Measurements from ENCODE around the gene THEM5. TPM values are rescaled to one million over a fixed set of nuclear protein-coding genes. Genes with fewer than 3 reads are reported as not detected.
"Not testable (repeated sequence)": the region's sequence is repeated elsewhere in the genome, so short reads cannot be mapped to it uniquely, and the experiment has no call there.

The THEM5 gene
- total RNA-seq, 1 donor from 2014 or later = not detected

DNA sequence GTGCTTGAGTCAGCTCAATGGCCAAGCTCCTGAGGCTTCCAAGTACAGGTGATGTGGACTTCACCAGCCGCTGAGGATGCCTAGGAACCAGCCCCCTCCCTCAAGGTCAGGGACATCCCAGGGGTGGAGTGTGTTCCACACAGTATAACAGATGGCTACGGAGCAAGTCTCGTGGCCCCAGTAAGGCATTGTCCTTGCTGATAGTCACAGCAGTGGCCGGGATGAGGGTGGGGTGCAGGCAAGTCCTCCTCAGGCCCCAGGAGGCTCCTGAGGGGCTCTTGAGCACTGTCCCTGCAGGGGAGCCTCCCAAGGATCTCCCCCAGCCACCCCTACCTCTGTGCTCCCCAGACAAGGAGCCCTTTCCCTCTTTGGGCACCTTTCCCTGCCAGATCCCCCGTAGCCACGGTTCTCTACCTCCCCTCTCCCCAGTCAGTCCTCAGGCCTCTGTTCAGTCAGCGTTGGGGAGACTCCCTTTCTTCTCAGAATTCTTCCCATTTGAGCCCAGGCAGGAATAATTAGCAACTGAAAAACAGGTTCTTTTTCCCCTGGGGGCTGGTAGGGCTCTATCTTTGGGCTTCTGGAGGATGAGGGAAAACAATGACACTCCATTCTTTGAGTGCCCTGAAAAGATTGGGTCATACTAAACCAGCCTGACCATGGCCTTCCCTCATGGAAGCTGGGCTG is 7.1 kb upstream of the THEM5 start:
- no peak for DNase-seq (ENCODE audit: low spot score)
- H3K4me1 Mint-ChIP-seq (ENCODE audit: low read depth) = peaks cover 1% of the 10 kb centered on the region
- H3K27ac Mint-ChIP-seq = no peak overlapping the region
- no peak overlapping the region for H3K4me3 Mint-ChIP-seq (ENCODE audit: low read depth)
- H3K36me3 Mint-ChIP-seq (ENCODE audit: low read depth) = no peaks in the 10 kb centered on the region
- intact Hi-C loops (cut with micrococcal nuclease) = no loop called here
- no peaks in the 10 kb centered on the region for H3K9me3 Mint-ChIP-seq
- no peaks in the 10 kb centered on the region for H3K27me3 Mint-ChIP-seq (ENCODE audit: low read depth)

DNA sequence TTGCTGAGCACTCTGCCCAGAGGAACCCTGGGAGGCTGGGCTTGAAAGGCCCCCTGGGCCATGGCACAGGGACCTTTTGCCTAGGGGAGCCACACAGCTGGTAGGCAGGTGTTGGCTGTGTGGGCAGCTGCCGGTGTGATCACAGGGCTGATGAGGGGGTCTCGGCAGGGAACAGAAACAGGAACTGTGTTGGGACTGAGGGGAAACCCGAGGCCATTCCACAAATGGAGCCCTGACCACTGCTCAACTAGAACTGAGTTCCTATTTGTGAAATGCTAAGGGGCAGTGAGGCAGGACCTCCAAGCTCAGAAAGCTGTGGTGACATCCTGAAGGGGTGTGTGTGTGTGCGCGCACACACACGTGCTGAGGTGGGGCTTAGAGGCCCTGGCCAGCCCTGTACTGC is 6.4 kb upstream of the THEM5 start:
- Mint-ChIP-seq H3K4me1 (ENCODE audit: low read depth) (peaks cover 1% of the 10 kb centered on the region), H3K4me3 (ENCODE audit: low read depth) (no peak overlapping the region), H3K27me3 (ENCODE audit: low read depth) (no peaks in the 10 kb centered on the region), H3K9me3 (no peaks in the 10 kb centered on the region), H3K36me3 (ENCODE audit: low read depth) (no peaks in the 10 kb centered on the region), H3K27ac (no peak overlapping the region)
- DNase-seq (ENCODE audit: low spot score) = no peak
- intact Hi-C loops (cut with micrococcal nuclease) = no loop called here

DNA sequence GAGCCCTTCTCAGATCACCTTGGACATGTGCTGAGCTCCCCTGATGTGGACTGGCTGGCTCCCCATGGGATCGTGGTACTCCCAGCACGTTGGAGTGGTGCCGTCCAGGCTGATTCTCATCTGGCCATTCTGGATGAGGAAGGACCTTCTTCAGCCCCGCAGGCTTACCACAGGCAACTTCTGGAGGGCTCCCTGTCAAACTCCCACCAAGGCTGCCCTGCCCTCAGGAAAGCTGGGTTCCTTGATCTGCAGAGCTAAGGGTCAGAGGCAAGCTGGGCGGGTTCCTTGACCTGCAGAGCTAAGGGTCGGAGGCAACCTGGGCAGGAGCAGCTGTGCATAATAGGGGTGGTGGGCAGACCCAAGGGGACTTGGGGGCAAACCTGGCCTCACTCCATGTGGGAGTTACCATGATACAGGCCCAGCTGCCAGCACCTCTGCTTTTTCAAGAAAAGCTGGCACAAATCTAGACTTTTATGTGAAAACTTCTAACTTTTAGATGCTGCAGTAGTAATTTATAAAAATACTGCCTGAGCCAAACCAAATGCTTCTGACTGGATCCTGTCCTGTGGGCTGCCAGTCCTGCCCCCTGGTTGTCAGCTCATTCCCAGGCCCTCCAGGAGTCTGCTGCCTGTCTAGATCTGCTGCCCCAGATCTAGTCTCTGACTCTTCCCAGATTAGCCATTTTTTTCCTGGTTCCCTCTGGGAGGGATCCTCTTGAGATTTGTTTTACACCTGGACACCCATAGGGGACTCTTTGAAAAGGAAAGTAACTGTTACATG is 5.6 kb upstream of the THEM5 start:
- intact Hi-C loops (cut with micrococcal nuclease) = no loop called here
- H3K36me3 Mint-ChIP-seq (ENCODE audit: low read depth) = no peaks in the 10 kb centered on the region
- H3K27me3 Mint-ChIP-seq (ENCODE audit: low read depth) = no peaks in the 10 kb centered on the region
- DNase-seq (ENCODE audit: low spot score) = no peak
- peaks cover 1% of the 10 kb centered on the region for H3K4me1 Mint-ChIP-seq (ENCODE audit: low read depth)
- no peak overlapping the region for H3K4me3 Mint-ChIP-seq (ENCODE audit: low read depth)
- no peak overlapping the region for H3K27ac Mint-ChIP-seq
- H3K9me3 Mint-ChIP-seq = no peaks in the 10 kb centered on the region

DNA sequence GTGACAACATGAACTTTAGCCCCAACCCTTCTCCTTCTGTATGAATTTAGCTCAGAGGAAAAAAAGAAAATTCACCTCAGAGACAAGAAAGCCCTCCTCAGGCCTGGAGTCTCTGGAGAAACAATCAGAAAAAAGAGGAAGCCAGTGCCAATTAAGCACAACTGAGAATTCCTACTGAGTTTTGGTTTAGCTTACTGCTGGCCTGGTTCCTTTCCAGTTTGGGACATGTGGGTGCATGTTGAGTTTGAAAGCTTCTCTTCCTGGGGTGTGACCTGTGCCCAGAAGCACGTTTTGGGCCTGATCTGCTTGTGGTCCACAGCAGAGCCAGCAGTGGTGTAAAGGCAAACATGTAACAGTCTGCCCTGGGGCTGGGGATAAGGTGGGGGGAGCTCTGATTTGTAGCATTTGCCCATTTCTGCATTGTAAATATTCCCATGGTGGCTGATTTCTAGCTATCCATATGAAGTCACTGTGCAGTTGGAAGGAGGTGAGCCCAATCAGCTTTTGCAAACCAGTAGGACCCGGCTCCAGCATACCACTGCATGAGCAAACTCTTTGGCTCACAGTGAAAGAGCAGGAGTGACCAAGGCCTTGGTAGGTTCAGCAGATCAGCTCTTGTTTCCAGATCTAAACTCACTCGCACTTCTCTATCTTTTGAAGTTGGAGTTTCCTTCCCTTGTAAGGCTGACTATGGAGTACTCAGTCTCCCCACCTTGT is 4.7 kb upstream of the THEM5 start:
- Mint-ChIP-seq H3K27me3 (ENCODE audit: low read depth) (no peaks in the 10 kb centered on the region), H3K9me3 (no peaks in the 10 kb centered on the region), H3K4me3 (ENCODE audit: low read depth) (no peak overlapping the region), H3K27ac (no peak overlapping the region), H3K36me3 (ENCODE audit: low read depth) (no peaks in the 10 kb centered on the region), H3K4me1 (ENCODE audit: low read depth) (peaks cover 1% of the 10 kb centered on the region)
- no peak for DNase-seq (ENCODE audit: low spot score)
- intact Hi-C loops (cut with micrococcal nuclease) = no loop called here

DNA sequence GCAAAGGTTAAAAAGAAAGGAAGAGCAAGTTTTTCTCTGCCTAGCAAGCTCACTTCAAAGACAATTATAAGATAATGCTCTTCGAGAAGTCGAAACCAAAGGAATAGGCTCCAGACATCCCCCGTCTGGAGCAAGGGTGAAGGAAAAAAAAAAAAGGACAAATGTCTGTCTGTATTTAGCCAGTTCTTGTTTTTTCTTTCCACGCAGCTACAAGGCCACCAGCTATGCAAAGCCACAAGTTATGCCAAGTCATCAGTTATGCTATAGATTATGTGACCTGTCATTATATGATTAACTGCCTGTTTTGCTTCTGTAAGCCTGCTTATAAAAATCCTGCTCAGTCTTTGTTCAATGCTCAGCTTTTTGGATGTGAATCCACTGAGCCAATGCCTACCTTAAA is 2.4 kb upstream of the THEM5 start:
- no peak for DNase-seq (ENCODE audit: low spot score)
- intact Hi-C loops (cut with micrococcal nuclease) = no loop called here
- H3K4me1 Mint-ChIP-seq (ENCODE audit: low read depth) = peaks cover 1% of the 10 kb centered on the region
- H3K9me3 Mint-ChIP-seq = no peaks in the 10 kb centered on the region
- H3K36me3 Mint-ChIP-seq (ENCODE audit: low read depth) = no peaks in the 10 kb centered on the region
- H3K27ac Mint-ChIP-seq = no peak overlapping the region
- no peaks in the 10 kb centered on the region for H3K27me3 Mint-ChIP-seq (ENCODE audit: low read depth)
- H3K4me3 Mint-ChIP-seq (ENCODE audit: low read depth) = no peak overlapping the region

DNA sequence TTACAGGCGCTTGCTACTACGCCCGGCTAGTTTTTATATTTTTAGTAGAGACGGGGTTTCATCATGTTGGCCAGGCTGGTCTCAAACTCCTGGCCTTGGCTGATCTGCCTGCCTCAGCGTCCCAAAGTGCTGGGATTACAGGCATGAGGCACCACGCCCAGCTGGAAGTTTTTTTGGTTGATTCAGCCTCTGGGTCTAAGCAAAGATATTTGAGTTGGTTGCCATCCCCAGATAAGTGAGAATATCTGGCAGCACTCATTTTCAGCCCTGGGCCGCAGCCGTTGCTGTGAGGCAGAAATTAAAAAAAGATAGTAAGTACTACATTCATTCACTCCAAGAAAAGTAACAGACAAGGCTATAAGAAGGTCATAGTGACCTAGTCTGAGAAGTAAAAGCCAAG is 2.0 kb upstream of the THEM5 start:
- not testable (repeated sequence) for H3K9me3 Mint-ChIP-seq

DNA sequence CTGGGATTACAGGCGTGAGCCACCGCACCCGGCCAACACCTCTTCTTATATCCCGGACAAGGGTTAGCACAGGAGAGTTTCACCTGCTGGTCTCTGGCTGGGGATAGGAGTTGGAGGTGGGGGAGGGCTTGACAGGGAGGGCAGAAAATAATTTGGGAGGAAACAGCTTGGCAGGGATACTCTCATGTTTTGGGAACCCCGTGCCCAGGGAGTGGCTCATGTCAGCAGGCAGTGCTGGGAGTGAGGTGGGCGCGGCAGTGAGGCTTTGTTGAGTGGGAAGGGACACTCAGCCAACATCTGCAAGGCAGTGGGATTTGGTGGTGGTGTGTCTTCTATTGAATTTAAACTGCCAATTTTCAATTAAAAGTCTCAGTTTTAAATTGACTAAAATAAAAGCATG is 1.1 kb upstream of the THEM5 start:
- Mint-ChIP-seq H3K4me1 (ENCODE audit: low read depth) (peaks cover 3% of the 10 kb centered on the region), H3K36me3 (ENCODE audit: low read depth) (no peaks in the 10 kb centered on the region), H3K27ac (no peak overlapping the region), H3K27me3 (ENCODE audit: low read depth) (no peaks in the 10 kb centered on the region), H3K9me3 (no peaks in the 10 kb centered on the region), H3K4me3 (ENCODE audit: low read depth) (no peak overlapping the region)
- no peak for DNase-seq (ENCODE audit: low spot score)
- intact Hi-C loops (cut with micrococcal nuclease) = no loop called here

More for the DNA sequence above, 2.0 kb upstream of the THEM5 start:
- H3K4me3 Mint-ChIP-seq (ENCODE audit: low read depth); H3K27ac Mint-ChIP-seq; H3K36me3 Mint-ChIP-seq (ENCODE audit: low read depth); H3K27me3 Mint-ChIP-seq (ENCODE audit: low read depth); DNase-seq (ENCODE audit: low spot score); H3K4me1 Mint-ChIP-seq (ENCODE audit: low read depth); intact Hi-C loops (cut with micrococcal nuclease): not testable (repeated sequence)

DNA sequence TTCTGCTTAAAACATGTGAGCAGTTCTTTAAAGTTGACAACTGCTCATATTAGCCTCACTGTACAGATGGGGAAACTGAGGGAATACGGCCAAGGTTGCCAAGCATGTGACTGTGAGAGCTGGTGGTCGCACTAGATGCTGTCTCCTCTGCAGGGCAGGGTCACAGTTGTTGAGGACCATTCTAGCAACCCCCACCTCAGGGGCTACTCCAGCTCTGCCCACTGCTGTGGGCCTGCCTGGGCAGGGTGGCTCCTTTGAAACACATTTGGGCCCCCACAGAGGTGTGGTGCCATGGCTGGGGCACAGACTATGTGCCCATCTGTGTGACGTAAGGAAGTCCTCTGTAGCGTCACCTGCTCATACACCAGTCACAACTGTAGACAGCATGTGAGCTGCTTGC is 779 bp downstream of the THEM5 start:
- Mint-ChIP-seq H3K27me3 (ENCODE audit: low read depth) (no peaks in the 10 kb centered on the region), H3K4me3 (ENCODE audit: low read depth) (no peak overlapping the region), H3K27ac (no peak overlapping the region), H3K36me3 (ENCODE audit: low read depth) (peaks cover 8% of the 10 kb centered on the region), H3K4me1 (ENCODE audit: low read depth) (peaks cover 11% of the 10 kb centered on the region), H3K9me3 (no peaks in the 10 kb centered on the region)
- DNase-seq (ENCODE audit: low spot score) = no peak
- intact Hi-C loops (cut with micrococcal nuclease) = no loop called here

DNA sequence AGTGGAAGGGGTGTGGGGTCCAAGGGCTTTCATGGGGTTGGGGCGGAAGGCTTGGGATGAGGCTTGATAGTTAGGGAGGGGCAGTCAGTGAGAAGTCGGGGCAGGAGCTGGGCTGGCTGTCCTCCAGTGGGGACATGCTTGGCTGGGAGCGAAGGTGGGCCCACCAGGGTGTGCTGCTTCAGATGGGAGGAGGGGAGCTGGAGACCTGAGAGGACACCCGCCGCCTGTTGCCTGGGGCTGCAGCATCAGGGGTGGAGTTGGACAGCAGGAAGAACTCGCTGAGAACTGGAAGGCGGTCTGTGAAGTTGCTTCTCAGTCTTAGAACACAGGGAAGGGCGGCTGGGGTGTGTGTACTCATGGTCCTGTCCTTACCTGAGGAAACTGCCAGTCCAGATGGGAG is 1.6 kb downstream of the THEM5 start:
- Mint-ChIP-seq H3K4me1 (ENCODE audit: low read depth) (peaks cover 11% of the 10 kb centered on the region), H3K36me3 (ENCODE audit: low read depth) (peaks cover 8% of the 10 kb centered on the region), H3K27me3 (ENCODE audit: low read depth) (no peaks in the 10 kb centered on the region), H3K4me3 (ENCODE audit: low read depth) (no peak overlapping the region), H3K9me3 (no peaks in the 10 kb centered on the region), H3K27ac (no peak overlapping the region)
- intact Hi-C loops (cut with micrococcal nuclease) = no loop called here
- no peak for DNase-seq (ENCODE audit: low spot score)

DNA sequence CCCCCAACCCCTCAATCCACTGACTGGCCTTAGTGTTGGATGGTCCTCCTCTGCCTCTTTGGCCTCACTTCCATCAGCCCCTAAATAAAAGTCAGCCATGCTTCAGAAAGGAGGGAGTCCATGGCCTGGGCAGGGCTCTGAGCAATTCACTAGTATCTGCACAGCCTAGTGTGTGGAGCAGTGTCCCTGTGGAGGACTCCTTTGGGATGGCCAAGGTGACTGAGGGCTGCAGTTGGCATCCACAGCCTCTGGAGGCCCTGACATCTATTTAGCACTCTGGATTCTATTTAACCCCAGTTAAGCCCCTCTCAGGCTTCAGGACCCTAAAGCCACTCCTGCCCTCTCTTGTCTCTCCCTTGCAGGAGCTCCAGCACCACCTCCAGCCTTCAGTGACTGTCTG is 3.6 kb downstream of the THEM5 start:
- H3K27ac Mint-ChIP-seq = peak overlapping the region; percentile 82
- no peaks in the 10 kb centered on the region for H3K27me3 Mint-ChIP-seq (ENCODE audit: low read depth)
- DNase-seq (ENCODE audit: low spot score) = no peak
- intact Hi-C loops (cut with micrococcal nuclease) = loop anchor here (10.0 kb wide), 1 partner anchor 55 kb away; the partner anchor contains the start of gene THEM4
- H3K4me1 Mint-ChIP-seq (ENCODE audit: low read depth) = peaks cover 21% of the 10 kb centered on the region
- H3K4me3 Mint-ChIP-seq (ENCODE audit: low read depth) = no peak overlapping the region
- peaks cover 24% of the 10 kb centered on the region for H3K36me3 Mint-ChIP-seq (ENCODE audit: low read depth)
- H3K9me3 Mint-ChIP-seq = no peaks in the 10 kb centered on the region

DNA sequence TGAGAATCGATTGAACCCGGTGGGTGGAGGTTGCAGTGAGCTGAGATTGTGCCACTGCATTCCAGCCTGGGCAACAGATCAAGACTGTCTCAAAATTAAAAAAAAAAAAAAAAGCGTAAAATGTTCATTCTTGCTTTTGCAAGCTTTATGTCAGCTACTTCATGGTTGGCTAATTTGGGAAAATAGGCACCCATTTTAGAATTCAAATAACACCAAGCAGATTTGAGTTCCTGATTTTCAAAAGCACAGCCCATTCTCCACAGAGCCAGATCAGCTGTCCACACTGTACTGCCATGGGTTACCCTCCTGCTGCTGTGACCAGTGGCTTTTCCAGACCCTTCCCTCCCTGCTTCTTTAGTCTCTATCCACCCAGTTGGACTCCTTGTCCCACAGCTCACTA is 4.4 kb downstream of the THEM5 start:
- H3K36me3 Mint-ChIP-seq (ENCODE audit: low read depth) = peaks cover 31% of the 10 kb centered on the region
- H3K4me3 Mint-ChIP-seq (ENCODE audit: low read depth) = no peak overlapping the region
- peaks cover 21% of the 10 kb centered on the region for H3K4me1 Mint-ChIP-seq (ENCODE audit: low read depth)
- no peak for DNase-seq (ENCODE audit: low spot score)
- no peaks in the 10 kb centered on the region for H3K27me3 Mint-ChIP-seq (ENCODE audit: low read depth)
- no peaks in the 10 kb centered on the region for H3K9me3 Mint-ChIP-seq
- intact Hi-C loops (cut with micrococcal nuclease) = loop anchor here (10.0 kb wide), 1 partner anchor 56 kb away; the partner anchor contains the start of gene THEM4
- peak overlapping the region; percentile 82 for H3K27ac Mint-ChIP-seq

DNA sequence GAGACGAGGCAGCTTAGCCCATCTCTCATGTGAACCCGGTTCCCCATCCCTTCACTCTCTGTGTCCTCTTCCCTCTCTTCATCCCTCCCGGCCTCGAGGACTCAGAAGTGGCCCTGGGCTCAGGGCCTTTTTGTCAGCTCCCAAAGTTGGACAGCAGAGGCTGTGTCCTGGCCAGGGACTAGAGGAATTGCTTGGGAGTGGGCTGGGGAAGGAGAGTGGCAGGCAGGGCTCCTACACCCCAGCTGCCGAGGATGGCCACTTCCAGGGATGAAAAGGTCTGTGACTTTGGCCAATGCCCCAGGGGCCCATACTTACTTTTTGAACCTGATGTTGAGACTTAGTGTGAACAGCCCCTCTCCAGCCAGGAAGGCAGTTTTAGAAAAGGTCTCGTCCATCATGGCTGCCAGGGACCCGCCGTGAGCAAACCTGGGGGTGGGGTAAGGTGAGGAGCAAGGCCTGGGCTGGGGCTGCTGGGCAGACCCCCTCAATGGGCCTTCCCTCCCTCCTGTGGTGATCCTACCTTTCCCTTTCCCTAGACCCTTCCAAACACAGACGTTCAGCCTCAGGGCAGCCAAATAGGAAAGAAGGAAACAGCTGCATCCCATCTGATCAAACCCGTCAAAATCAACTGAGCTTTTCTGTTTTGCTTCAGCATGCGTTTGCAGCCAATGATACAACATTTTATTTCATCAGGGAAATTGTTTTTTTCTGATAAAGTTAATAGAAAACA is 5.5 kb downstream of the THEM5 start:
- H3K36me3 Mint-ChIP-seq (ENCODE audit: low read depth) = peaks cover 31% of the 10 kb centered on the region

More for the DNA sequence above, 5.5 kb downstream of the THEM5 start:
- peaks cover 21% of the 10 kb centered on the region for H3K4me1 Mint-ChIP-seq (ENCODE audit: low read depth)
- H3K27ac Mint-ChIP-seq = peak overlapping the region; percentile 63
- no peaks in the 10 kb centered on the region for H3K27me3 Mint-ChIP-seq (ENCODE audit: low read depth)
- DNase-seq (ENCODE audit: low spot score) = no peak
- no peak overlapping the region for H3K4me3 Mint-ChIP-seq (ENCODE audit: low read depth)
- H3K9me3 Mint-ChIP-seq = no peaks in the 10 kb centered on the region
- intact Hi-C loops (cut with micrococcal nuclease) = loop anchor here (10.0 kb wide), 1 partner anchor 57 kb away; the partner anchor contains the start of gene THEM4
